Neural cell (in vitro differentiated cells): ENCODE measurements around the gene MOCS1.

ENCODE experiments used
- POLR2AphosphoS5 ChIP-seq: IDR thresholded peaks from 2 replicates; pipeline ENCODE4 v1.6.1; 2012
- TF ChIP-seq, protein P1 (sequence below): fragments of 450-650 bp; IDR thresholded peaks from 2 replicates; pipeline ENCODE4 v1.5.1; 2014; ENCODE audit warnings: antibody characterized with exemption, mild to moderate bottlenecking, moderate library complexity; ENCODE audit not compliant: poor library complexity, severe bottlenecking

DNA sequence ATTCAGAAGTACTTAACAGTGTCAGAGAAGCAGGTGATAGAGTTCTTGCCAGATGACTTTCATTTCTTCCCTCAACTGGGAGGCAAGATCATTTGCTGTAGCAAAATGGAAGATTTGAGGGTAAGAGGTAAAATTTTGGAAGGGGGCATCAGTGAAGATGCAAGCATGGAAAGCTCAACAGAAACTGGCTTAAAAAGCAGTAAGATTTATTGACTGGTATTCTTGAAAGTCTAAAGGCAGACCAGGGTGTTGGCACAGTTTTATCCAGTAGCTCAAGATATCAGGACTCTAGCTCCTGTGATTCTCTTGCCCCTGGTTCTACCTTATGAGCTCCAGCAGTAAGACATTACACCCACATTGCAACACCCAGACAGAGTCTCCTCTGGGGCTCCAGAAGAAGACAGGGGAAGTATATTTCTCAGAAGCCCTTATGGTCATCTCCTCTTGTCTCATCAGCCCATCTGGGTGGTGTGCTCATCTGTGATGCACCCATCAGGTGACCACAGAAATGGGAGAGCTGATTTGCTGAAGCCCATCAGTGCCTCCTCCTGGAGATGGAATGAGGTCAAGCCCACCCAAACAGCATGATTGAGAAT lies 16.0 kb upstream of the MOCS1 start:
- TF ChIP-seq, protein P1, sequence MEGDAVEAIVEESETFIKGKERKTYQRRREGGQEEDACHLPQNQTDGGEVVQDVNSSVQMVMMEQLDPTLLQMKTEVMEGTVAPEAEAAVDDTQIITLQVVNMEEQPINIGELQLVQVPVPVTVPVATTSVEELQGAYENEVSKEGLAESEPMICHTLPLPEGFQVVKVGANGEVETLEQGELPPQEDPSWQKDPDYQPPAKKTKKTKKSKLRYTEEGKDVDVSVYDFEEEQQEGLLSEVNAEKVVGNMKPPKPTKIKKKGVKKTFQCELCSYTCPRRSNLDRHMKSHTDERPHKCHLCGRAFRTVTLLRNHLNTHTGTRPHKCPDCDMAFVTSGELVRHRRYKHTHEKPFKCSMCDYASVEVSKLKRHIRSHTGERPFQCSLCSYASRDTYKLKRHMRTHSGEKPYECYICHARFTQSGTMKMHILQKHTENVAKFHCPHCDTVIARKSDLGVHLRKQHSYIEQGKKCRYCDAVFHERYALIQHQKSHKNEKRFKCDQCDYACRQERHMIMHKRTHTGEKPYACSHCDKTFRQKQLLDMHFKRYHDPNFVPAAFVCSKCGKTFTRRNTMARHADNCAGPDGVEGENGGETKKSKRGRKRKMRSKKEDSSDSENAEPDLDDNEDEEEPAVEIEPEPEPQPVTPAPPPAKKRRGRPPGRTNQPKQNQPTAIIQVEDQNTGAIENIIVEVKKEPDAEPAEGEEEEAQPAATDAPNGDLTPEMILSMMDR, result no peak
- no peak for TF ChIP-seq POLR2AphosphoS5
